ENCODE data around the gene CAMKK2. TPM values are rescaled to one million over a fixed set of nuclear protein-coding genes. Genes with fewer than 3 reads are reported as not detected.

The CAMKK2 gene
- total RNA-seq, 4 donors from 2014 or later: 25.1 to 43.7 (median 30.9) TPM

GRCh38 chr12:121318121-121318520, 21.6 kb upstream of the CAMKK2 start:
- TF ChIP-seq CTCF (IDR thresholded peaks at IDR 0.05; ENCODE audit: low read depth): no peak

GRCh38 chr12:121314431-121314830, 17.9 kb upstream of the CAMKK2 start:
- TF ChIP-seq CTCF (IDR thresholded peaks at IDR 0.05; ENCODE audit: low read depth): no peak

- TF ChIP-seq CTCF (IDR thresholded peaks at IDR 0.05; ENCODE audit: low read depth): no peak
These were observed 7.8 kb upstream of the CAMKK2 start for GRCh38 chr12:121304306-121304705.

- TF ChIP-seq CTCF (IDR thresholded peaks at IDR 0.05; ENCODE audit: low read depth): no peak
These were observed 5.4 kb upstream of the CAMKK2 start for GRCh38 chr12:121301876-121302275.

GRCh38 chr12:121300083-121300819, 3.7 kb upstream of the CAMKK2 start:
- TF ChIP-seq CTCF (IDR thresholded peaks at IDR 0.05; ENCODE audit: low read depth): no peak

GRCh38 chr12:121299662-121300061, 3.2 kb upstream of the CAMKK2 start:
- TF ChIP-seq CTCF (IDR thresholded peaks at IDR 0.05; ENCODE audit: low read depth): no peak

GRCh38 chr12:121297435-121297991, 1.0 kb upstream of the CAMKK2 start:
- no peak for TF ChIP-seq CTCF (IDR thresholded peaks at IDR 0.05; ENCODE audit: low read depth)

Data from subcutaneous adipose tissue (tissue), 4 donors.